Neural cell (in vitro differentiated cells): Measurements from ENCODE around the gene RASD2.

ENCODE experiments used
- CTCF ChIP-seq: fragments of 450-650 bp; IDR thresholded peaks from 2 replicates; pipeline ENCODE4 v1.5.1; 2014; ENCODE audit warnings: antibody characterized with exemption, mild to moderate bottlenecking, moderate library complexity; ENCODE audit not compliant: poor library complexity, severe bottlenecking
- EP300 ChIP-seq: fragments of 450-650 bp; conservative IDR thresholded peaks from 2 replicates; pipeline ENCODE4 v1.6.1; 2014; ENCODE audit warnings: antibody characterized with exemption, mild to moderate bottlenecking, moderate library complexity; ENCODE audit not compliant: poor library complexity, severe bottlenecking
- EZH2 ChIP-seq: fragments of 200-600, 300-800 bp; shearing (Covaris generic), sonication (generic); IDR thresholded peaks from 2 replicates; pipeline ENCODE4 v1.6.1; 2014; ENCODE audit warnings: antibody characterized with exemption, low read length, borderline replicate concordance, mild to moderate bottlenecking; ENCODE audit not compliant: insufficient read depth, poor library complexity, severe bottlenecking
- POLR2AphosphoS5 ChIP-seq: IDR thresholded peaks from 2 replicates; pipeline ENCODE4 v1.6.1; 2012
- RAD21 ChIP-seq: fragments of 450-650 bp; conservative IDR thresholded peaks from 2 replicates; pipeline ENCODE4 v1.6.1; 2014; ENCODE audit warnings: antibody characterized with exemption, mild to moderate bottlenecking, moderate library complexity
- TAF1 ChIP-seq: IDR thresholded peaks from 2 replicates; pipeline ENCODE4 v1.6.1; 2012; ENCODE audit warnings: low read depth
- TF ChIP-seq, protein P1 (sequence below): IDR thresholded peaks from 2 replicates; pipeline ENCODE4 v1.6.1; 2012; ENCODE audit warnings: borderline replicate concordance

DNA sequence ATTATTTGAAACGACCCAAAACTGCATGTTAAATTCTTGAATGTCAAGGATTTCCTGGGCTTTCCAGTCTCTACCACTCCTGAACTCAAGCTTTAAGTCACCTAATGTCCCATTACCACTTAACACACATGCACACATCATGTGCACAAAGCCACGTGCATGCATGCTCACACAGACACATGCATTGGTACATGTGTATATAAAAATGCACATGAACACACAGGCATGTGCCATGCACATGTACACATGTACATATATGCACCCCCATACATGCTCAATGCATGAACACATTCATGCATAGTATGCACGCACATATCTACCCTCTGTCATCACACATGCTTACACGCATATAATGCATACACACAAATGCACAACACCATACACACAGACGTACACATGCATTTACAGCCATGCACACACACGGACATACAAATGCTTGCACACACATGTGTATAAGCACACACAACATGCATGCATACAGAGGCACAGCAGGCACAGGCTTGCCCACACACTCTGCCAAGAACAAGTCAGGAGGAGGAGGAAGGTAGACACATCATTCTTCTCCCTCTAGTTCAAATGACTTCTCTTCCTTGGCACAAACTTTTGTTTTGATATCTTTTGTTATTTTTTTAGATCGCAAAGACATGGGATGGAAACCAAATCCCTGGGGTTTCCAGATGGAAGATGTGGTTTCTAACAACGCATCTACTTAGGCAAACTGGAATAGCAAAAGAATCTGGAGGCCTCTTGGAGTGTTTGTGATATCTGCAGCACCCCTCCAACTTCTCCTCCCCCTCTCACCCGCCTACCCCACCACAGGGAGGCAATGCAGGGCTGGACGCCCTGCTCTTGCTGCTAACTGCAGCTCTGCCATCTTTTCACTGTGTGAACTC, 24.6 kb downstream of the RASD2 start:
- TF ChIP-seq RAD21 (no peak), POLR2AphosphoS5 (no peak), CTCF (no peak), EP300 (no peak), EZH2 (no peak), TAF1 (no peak)
- TF ChIP-seq, protein P1, sequence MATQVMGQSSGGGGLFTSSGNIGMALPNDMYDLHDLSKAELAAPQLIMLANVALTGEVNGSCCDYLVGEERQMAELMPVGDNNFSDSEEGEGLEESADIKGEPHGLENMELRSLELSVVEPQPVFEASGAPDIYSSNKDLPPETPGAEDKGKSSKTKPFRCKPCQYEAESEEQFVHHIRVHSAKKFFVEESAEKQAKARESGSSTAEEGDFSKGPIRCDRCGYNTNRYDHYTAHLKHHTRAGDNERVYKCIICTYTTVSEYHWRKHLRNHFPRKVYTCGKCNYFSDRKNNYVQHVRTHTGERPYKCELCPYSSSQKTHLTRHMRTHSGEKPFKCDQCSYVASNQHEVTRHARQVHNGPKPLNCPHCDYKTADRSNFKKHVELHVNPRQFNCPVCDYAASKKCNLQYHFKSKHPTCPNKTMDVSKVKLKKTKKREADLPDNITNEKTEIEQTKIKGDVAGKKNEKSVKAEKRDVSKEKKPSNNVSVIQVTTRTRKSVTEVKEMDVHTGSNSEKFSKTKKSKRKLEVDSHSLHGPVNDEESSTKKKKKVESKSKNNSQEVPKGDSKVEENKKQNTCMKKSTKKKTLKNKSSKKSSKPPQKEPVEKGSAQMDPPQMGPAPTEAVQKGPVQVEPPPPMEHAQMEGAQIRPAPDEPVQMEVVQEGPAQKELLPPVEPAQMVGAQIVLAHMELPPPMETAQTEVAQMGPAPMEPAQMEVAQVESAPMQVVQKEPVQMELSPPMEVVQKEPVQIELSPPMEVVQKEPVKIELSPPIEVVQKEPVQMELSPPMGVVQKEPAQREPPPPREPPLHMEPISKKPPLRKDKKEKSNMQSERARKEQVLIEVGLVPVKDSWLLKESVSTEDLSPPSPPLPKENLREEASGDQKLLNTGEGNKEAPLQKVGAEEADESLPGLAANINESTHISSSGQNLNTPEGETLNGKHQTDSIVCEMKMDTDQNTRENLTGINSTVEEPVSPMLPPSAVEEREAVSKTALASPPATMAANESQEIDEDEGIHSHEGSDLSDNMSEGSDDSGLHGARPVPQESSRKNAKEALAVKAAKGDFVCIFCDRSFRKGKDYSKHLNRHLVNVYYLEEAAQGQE: no peak
